Type B pancreatic cell (in vitro differentiated cells): ENCODE data around the gene TNS3. TPM values are rescaled to one million over a fixed set of nuclear protein-coding genes. Genes with fewer than 3 reads are reported as not detected.

Experiments used
- DNase-seq: peaks from one replicate; pipeline ENCODE4 v3.0.0; 2021; ENCODE audit warnings: mixed read lengths; ENCODE audit not compliant: unreplicated experiment; ENCODE audit errors: extremely low spot score
- H3K27ac Mint-ChIP-seq: 2 replicates; pipeline ENCODE4 v1.8.0; 2021; ENCODE audit warnings: mild to moderate bottlenecking, mixed read lengths
- H3K27me3 Mint-ChIP-seq: 2 replicates; pipeline ENCODE4 v1.8.0; 2021; ENCODE audit warnings: mixed read lengths
- H3K36me3 Mint-ChIP-seq: 2 replicates; pipeline ENCODE4 v1.8.0; 2021; ENCODE audit warnings: mixed read lengths
- H3K4me1 Mint-ChIP-seq: one replicate; pipeline ENCODE4 v1.8.0; 2021; ENCODE audit warnings: mixed read lengths; ENCODE audit not compliant: unreplicated experiment
- H3K4me3 Mint-ChIP-seq: 2 replicates; pipeline ENCODE4 v1.8.0; 2021; ENCODE audit warnings: mild to moderate bottlenecking, mixed read lengths
- H3K9me3 Mint-ChIP-seq: 2 replicates; pipeline ENCODE4 v1.8.0; 2021; ENCODE audit warnings: mixed read lengths
- CTCF ChIP-seq: fragments of 200-600 bp; sonication (generic); conservative IDR thresholded peaks from 2 replicates; pipeline ENCODE4 v1.5.0; 2021; ENCODE audit warnings: antibody characterized with exemption, mild to moderate bottlenecking
- total RNA-seq: library from RNA; stranded (reverse); gene quantifications from 2 replicates; pipeline ENCODE4 v1.2.1, GENCODE V29; 2021; ENCODE audit warnings: low replicate concordance

The TNS3 gene
- total RNA-seq, 1 donor from 2014 or later = 138 TPM

DNA sequence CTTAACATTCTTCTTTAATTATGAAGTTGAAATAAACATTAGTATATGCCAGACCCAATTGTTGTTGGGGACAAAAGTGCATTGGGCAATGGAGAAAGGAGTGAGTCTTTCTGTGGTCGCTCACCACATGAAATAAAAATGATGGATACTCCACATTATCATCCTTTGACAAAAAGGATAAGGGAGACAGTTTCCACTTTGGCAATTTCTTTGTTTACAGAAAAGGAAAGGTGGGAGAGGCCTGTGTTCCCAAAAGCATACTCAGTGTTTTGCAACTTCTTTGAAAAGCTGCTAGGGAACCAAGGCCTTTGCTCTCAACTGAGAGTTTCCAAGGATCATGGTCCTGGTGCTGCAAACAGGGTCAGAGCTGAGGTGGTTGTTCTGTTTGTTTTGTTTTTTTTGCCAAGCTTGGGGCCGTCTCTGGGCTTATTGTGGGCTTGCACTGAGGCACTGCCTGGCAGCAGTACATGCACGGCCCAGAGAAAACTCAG is 341.9 kb downstream of the TNS3 start:
- Mint-ChIP-seq H3K9me3 (no peaks in the 10 kb centered on the region), H3K27ac (no peak overlapping the region), H3K4me1 (no peaks in the 10 kb centered on the region), H3K36me3 (no peaks in the 10 kb centered on the region), H3K27me3 (no peaks in the 10 kb centered on the region), H3K4me3 (no peak overlapping the region)
- no peak for TF ChIP-seq CTCF
- DNase-seq = no peak

DNA sequence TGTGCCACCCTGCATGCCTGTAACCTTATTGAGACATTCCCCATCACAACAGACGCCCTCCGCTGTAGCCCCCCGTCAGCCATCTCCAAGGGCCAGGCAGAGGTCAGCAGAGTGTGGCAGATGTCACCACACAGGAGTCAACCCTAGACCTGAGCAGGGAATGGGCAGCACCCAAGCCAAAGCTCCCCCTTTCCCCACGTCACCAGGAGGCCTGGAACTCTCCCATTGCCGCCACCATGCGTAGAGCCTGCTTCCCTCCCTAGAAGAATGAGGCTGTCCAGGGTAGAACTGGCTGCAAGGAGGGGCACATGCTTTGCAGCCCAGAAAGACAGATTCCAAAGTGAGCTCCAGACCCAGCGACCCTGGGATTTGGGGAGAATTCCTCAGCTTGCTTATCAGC is 342.9 kb downstream of the TNS3 start:
- Mint-ChIP-seq H3K27ac (no peak overlapping the region), H3K36me3 (no peaks in the 10 kb centered on the region), H3K9me3 (no peaks in the 10 kb centered on the region), H3K27me3 (no peaks in the 10 kb centered on the region), H3K4me1 (no peaks in the 10 kb centered on the region), H3K4me3 (no peak overlapping the region)
- no peak for DNase-seq
- TF ChIP-seq CTCF = no peak

DNA sequence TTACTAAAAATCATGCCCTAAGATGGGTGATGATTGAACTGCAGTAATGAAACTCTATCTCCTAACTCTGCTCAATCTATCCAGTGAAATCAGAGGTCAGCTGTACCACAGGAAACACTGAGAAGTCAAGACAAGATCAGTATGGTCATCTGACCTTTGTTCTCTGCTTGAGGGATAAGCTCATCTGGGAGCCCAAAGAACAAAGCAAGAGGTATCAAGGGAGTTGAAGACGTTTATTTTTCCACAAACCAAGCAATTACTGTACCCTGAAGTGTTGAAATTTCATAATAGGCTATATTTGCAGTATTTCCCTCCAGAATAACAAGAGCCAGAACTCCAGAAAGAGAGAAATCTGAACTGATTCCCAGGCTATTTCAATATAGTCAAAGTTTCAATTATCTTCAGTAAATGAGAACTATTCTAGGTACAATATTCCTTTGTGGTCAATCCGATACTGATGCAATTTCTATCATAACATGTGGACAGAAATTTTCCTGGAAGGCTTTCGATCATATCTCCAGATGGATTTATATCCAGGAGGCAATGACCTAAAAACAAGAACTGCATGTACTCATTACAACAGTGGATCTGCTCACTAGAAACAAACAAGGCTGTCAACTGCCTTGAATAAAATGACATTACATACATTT is 345.3 kb downstream of the TNS3 start:
- Mint-ChIP-seq H3K4me3 (no peak overlapping the region), H3K27me3 (no peaks in the 10 kb centered on the region), H3K27ac (no peak overlapping the region), H3K36me3 (no peaks in the 10 kb centered on the region), H3K9me3 (no peaks in the 10 kb centered on the region), H3K4me1 (no peaks in the 10 kb centered on the region)
- TF ChIP-seq CTCF = no peak
- no peak for DNase-seq

GRCh38 chr7:47233996-47234395 is 347.9 kb downstream of the TNS3 start:
- Mint-ChIP-seq H3K27me3 (no peaks in the 10 kb centered on the region), H3K36me3 (no peaks in the 10 kb centered on the region), H3K4me1 (no peaks in the 10 kb centered on the region), H3K27ac (no peak overlapping the region), H3K9me3 (no peaks in the 10 kb centered on the region), H3K4me3 (no peak overlapping the region)
- DNase-seq = no peak
- TF ChIP-seq CTCF = no peak

- DNase-seq = no peak
- H3K4me3 Mint-ChIP-seq = no peak overlapping the region
- no peaks in the 10 kb centered on the region for H3K4me1 Mint-ChIP-seq
- no peak overlapping the region for H3K27ac Mint-ChIP-seq
- no peaks in the 10 kb centered on the region for H3K27me3 Mint-ChIP-seq
- TF ChIP-seq CTCF = no peak
- H3K9me3 Mint-ChIP-seq = no peaks in the 10 kb centered on the region
- no peaks in the 10 kb centered on the region for H3K36me3 Mint-ChIP-seq
Measured at GRCh38 chr7:47232751-47233412, 349.0 kb downstream of the TNS3 start.
